ENCODE data around the gene CHAT.

DNA sequence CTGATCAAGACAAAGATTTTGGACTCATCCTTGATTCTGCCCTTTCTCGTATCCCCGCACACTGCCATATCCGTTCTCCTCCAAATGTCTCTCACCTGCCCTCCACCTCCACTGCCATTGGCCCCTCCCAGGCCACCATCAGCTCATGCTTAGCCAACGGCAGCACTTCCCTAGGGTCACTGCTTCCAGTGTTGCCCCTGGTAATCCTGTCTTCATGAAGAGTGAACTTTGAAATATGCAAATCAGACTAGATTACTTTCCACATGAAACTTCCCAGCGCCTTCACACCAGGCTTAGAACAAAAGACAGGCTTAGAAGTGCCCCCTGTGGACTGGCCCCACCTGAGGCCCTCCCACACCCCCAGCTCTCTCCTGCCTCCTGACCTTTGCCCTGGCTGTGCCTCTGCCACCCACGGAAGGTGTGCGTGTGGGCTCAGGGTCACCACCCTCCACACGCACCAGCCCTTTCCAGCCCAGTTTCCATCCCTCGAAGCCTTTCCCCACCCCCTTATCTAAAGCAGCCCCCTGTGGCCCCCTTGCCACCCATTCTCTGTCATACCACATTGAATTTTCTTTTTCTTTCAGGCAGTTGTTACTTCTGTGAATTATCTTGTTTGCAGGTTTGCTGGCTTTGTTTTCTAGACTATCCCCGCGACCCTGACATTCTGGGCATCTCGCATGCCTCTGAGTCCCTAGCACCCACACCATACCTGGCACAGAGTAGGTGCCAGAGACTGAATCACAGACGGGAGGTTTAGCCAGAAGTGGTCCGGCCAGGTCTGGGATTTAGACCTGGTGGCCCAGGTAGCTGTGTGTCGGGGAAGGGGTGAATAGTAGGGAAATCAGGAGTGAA lies 38.8 kb downstream of the CHAT start:
- TF ChIP-seq, protein P1, sequence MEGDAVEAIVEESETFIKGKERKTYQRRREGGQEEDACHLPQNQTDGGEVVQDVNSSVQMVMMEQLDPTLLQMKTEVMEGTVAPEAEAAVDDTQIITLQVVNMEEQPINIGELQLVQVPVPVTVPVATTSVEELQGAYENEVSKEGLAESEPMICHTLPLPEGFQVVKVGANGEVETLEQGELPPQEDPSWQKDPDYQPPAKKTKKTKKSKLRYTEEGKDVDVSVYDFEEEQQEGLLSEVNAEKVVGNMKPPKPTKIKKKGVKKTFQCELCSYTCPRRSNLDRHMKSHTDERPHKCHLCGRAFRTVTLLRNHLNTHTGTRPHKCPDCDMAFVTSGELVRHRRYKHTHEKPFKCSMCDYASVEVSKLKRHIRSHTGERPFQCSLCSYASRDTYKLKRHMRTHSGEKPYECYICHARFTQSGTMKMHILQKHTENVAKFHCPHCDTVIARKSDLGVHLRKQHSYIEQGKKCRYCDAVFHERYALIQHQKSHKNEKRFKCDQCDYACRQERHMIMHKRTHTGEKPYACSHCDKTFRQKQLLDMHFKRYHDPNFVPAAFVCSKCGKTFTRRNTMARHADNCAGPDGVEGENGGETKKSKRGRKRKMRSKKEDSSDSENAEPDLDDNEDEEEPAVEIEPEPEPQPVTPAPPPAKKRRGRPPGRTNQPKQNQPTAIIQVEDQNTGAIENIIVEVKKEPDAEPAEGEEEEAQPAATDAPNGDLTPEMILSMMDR (IDR thresholded peaks at IDR 0.05) = no peak
- no peak for TF ChIP-seq POLR2A (IDR thresholded peaks at IDR 0.05)

Data from right lobe of liver (tissue), 4 donors.